NCI-H82 treated with DMSO at 0.1 percent for 48 hours (cell line): ENCODE results near the gene FKBP8.
"Not testable (repeated sequence)": the region's sequence is repeated elsewhere in the genome, so short reads cannot be mapped to it uniquely, and the experiment has no call there.

ENCODE experiments used
- DNase-seq: peaks from one replicate; lab custom pipeline; 2025; ENCODE audit not compliant: unreplicated experiment; lab: John Stamatoyannopoulos, UW

Gene FKBP8

GRCh38 chr19:18542941-18543813 is at the start of gene FKBP8:
Gene FKBP8, minus strand, starts transcription at chr19:18543573. Its CDS starts 1,603 bp downstream, at chr19:18541970.
- peak; percentile 77 for DNase-seq

GRCh38 chr19:18592732-18593131 is 49.4 kb upstream of the FKBP8 start:
- not testable (repeated sequence) for DNase-seq

GRCh38 chr19:18591735-18592385 is 48.5 kb upstream of the FKBP8 start:
- DNase-seq: no peak

GRCh38 chr19:18590273-18591272 is 47.2 kb upstream of the FKBP8 start:
- peak; percentile 97 for DNase-seq

GRCh38 chr19:18589380-18590272 is 46.3 kb upstream of the FKBP8 start:
- peak; percentile 95 for DNase-seq

GRCh38 chr19:18588611-18589379 is 45.4 kb upstream of the FKBP8 start, which contains the start of gene REX1BD:
Gene REX1BD, plus strand, starts transcription at chr19:18588798. Its CDS starts 4 bp downstream, at chr19:18588802.
- peak; percentile 66 for DNase-seq

- no peak for DNase-seq
Observed at GRCh38 chr19:18587962-18588610, 44.7 kb upstream of the FKBP8 start.

GRCh38 chr19:18587561-18587960 is 44.2 kb upstream of the FKBP8 start:
- DNase-seq: no peak

- DNase-seq: no peak
Observed at GRCh38 chr19:18586306-18586705, 42.9 kb upstream of the FKBP8 start.

- DNase-seq: no peak
Observed at GRCh38 chr19:18580311-18580710, 36.9 kb upstream of the FKBP8 start.

- no peak for DNase-seq
Observed at GRCh38 chr19:18577365-18577914, 34.1 kb upstream of the FKBP8 start.

GRCh38 chr19:18576383-18576782 is 33.0 kb upstream of the FKBP8 start:
- no peak for DNase-seq

- DNase-seq: no peak
Observed at GRCh38 chr19:18574691-18575291, 31.4 kb upstream of the FKBP8 start.

GRCh38 chr19:18571564-18572344 is 28.4 kb upstream of the FKBP8 start, which contains the start of gene UBA52:
Gene UBA52, plus strand, starts transcription at chr19:18571857. Its CDS starts 1,444 bp downstream, at chr19:18573301.
- peak; percentile 97 for DNase-seq

GRCh38 chr19:18568367-18568766 is 25.0 kb upstream of the FKBP8 start:
- no peak for DNase-seq

- DNase-seq: no peak
Observed at GRCh38 chr19:18566953-18567352, 23.6 kb upstream of the FKBP8 start.

- no peak for DNase-seq
Observed at GRCh38 chr19:18562086-18562485, 18.7 kb upstream of the FKBP8 start.
